ENCODE data around the gene CACNA1C. TPM values are rescaled to one million over a fixed set of nuclear protein-coding genes. Genes with fewer than 3 reads are reported as not detected.

Gene CACNA1C
- total RNA-seq, result 5.1 and 9.6 TPM in 2 replicates

DNA sequence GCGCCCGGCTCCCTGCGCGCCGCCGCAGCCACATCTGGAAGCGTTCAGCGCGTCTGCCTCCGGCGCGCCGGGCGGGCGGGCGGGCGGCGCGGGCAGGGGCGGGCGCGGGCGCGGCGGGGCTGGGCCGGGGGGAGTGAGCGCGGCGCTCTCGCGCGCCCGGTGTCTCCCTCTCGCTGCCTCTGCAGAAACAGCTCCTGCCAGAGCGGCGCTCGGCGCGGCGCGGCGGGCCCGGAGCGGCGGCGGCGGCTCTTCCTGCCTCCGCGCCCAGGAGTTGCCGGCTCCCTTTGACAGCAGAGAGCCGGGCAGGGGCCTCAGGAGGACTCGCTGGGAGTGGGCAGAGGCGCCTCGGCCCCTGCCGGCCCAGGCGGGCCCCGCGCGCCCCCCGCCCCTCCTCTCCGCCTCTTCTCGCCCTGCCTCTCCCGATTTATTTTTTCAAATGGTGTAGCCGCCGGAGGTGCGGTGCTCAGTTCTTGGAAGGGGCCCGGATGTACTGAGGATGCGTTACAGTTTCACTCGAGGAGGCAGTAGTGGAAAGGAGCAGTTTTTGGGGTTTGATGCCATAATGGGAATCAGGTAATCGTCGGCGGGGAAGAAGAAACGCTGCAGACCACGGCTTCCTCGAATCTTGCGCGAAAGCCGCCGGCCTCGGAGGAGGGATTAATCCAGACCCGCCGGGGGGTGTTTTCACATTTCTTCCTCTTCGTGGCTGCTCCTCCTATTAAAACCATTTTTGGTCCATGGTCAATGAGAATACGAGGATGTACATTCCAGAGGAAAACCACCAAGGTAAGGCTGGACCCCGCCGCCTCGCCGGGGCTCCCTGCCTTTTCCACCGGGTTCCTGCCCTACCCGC is at the start of gene CACNA1C:
Gene CACNA1C (plus strand): TSS at position 162 of the 853 bp plus-strand sequence. CDS start 576 bp downstream, at position 738.

GRCh38 chr12:2004113-2004929 is 48.5 kb upstream of the CACNA1C start, which contains the start of gene DCP1B:
Gene DCP1B (minus strand): TSS chr12:2004457. CDS start chr12:2004431, 26 bp downstream.

Other genes starting within 250 kb of the CACNA1C start
- gene LRTM2, start 232.4 kb upstream of the CACNA1C start, total RNA-seq, result not detected in 2 replicates
- 0.20 and 1.8 TPM in 2 replicates for gene CACNA2D4, start 134.3 kb upstream of the CACNA1C start, total RNA-seq
- 15.1 and 15.4 TPM in 2 replicates for gene DCP1B, start 48.5 kb upstream of the CACNA1C start, total RNA-seq